ENCODE results near the gene ANKMY1. TPM values are rescaled to one million over a fixed set of nuclear protein-coding genes. Genes with fewer than 3 reads are reported as not detected.

Gene ANKMY1
- total RNA-seq, 1 experiment from 2014 or later: 28.3 TPM

GRCh38 chr2:240460781-240461431 lies 96.9 kb downstream of the ANKMY1 start:
- no peak overlapping the region for H3K27ac ChIP-seq (ENCODE audit: low read depth, low read length)
- H3K79me2 ChIP-seq (ENCODE audit: insufficient read depth, low read length): peaks cover 13% of the 10 kb centered on the region; the same call in 1 of the 2 replicates
- H3K27me3 ChIP-seq (ENCODE audit: insufficient read depth, low read length): no peaks in the 10 kb centered on the region
- H3K36me3 ChIP-seq (ENCODE audit: control insufficient read depth in 1 of 2, insufficient read depth in 2 of 2, low read length in 2 of 2): peaks cover 0 to 15% of the 10 kb centered on the region in 2 experiments; a peak in 2 of 4 replicates
- DNase-seq (ENCODE audit: low read depth, low spot score) (no peak), ATAC-seq (peak; percentile 46)
- H3K9me2 ChIP-seq (ENCODE audit: insufficient read depth): no peaks in the 10 kb centered on the region
- no peak for TF ChIP-seq EZH2 (IDR thresholded peaks at IDR 0.05)
- TF ChIP-seq, protein P1, sequence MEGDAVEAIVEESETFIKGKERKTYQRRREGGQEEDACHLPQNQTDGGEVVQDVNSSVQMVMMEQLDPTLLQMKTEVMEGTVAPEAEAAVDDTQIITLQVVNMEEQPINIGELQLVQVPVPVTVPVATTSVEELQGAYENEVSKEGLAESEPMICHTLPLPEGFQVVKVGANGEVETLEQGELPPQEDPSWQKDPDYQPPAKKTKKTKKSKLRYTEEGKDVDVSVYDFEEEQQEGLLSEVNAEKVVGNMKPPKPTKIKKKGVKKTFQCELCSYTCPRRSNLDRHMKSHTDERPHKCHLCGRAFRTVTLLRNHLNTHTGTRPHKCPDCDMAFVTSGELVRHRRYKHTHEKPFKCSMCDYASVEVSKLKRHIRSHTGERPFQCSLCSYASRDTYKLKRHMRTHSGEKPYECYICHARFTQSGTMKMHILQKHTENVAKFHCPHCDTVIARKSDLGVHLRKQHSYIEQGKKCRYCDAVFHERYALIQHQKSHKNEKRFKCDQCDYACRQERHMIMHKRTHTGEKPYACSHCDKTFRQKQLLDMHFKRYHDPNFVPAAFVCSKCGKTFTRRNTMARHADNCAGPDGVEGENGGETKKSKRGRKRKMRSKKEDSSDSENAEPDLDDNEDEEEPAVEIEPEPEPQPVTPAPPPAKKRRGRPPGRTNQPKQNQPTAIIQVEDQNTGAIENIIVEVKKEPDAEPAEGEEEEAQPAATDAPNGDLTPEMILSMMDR (IDR thresholded peaks at IDR 0.05 in 2 of 3, conservative IDR thresholded peaks at IDR 0.05 in 1 of 3; ENCODE audit: borderline replicate concordance in 1 of 3, insufficient read depth in 1 of 3, low read depth in 2 of 3, low read length in 2 of 3): peak in 2 of 3 experiments; percentile 31 to 40; a peak in 4 of 6 replicates
- no TSS peak for BruUV-seq (replicated peaks)
- intact Hi-C loops (cut with micrococcal nuclease): no loop called here
- H4K20me1 ChIP-seq (ENCODE audit: insufficient read depth): no peaks in the 10 kb centered on the region
- H3K4me1 ChIP-seq (ENCODE audit: control insufficient read depth in 1 of 2, insufficient read depth in 2 of 2, low read length in 2 of 2): peaks cover 0 to 11% of the 10 kb centered on the region in 2 experiments; a peak in 1 of 4 replicates
- ChIA-PET RAD21 (ENCODE audit: low non-redundant PET in 1 of 2, low total read pairs in 2 of 2, uncharacterized antibody in 2 of 2, unreplicated experiment in 2 of 2) (no interaction called here), POLR2A (no interaction called here), CTCF (no interaction called here)
- H3K9ac ChIP-seq (ENCODE audit: low read length): no peak overlapping the region
- H3K9me3 ChIP-seq (ENCODE audit: control insufficient read depth in 1 of 2, insufficient read depth in 1 of 2, low read depth in 1 of 2, low read length in 2 of 2): no peaks in the 10 kb centered on the region
- H3K4me2 ChIP-seq (ENCODE audit: low read length): no peak overlapping the region
- no peak overlapping the region for H3K4me3 ChIP-seq (replicated peaks in 1 of 2; ENCODE audit: low read depth in 1 of 2, low read length in 2 of 2)
- H2AFZ ChIP-seq (ENCODE audit: low read depth, low read length, poor library complexity, severe bottlenecking): no peak overlapping the region

DNA sequence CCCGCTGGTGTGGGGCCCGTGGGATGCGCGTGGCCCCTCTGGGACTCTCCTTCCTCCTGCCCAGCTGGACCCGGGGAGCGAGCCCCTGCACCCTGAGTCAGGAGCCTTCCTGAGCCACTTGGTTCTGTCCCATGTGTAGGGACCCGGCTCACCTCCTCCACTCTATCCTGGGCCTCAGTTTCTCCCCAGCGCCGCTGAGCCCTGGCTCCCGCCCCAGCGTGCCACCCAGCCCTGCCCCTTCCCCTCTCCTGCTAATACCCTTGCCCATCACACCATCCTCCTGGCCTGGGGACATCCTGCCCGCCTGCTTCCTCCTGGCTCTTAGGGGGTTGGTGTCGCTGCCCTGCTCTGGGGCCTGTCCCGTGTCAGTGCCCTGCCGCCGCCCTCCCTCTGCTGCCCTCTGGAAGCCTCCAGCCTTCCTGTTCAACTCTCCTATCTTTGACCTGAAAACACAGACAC lies 97.5 kb downstream of the ANKMY1 start:
- TF ChIP-seq ELF1 (IDR thresholded peaks at IDR 0.05; ENCODE audit: borderline replicate concordance, low read depth) (no peak), MAX (IDR thresholded peaks at IDR 0.05) (no peak), SIN3A (IDR thresholded peaks at IDR 0.05; ENCODE audit: low read depth) (no peak), TCF7L2 (IDR thresholded peaks at IDR 0.05; ENCODE audit: borderline replicate concordance, extremely low read depth, insufficient read depth, insufficient read length) (no peak), SP1 (IDR thresholded peaks at IDR 0.05; ENCODE audit: low read depth) (no peak), POLR2AphosphoS5 (IDR thresholded peaks at IDR 0.05; ENCODE audit: low read depth, low read length) (no peak)
- TF ChIP-seq, protein P2, sequence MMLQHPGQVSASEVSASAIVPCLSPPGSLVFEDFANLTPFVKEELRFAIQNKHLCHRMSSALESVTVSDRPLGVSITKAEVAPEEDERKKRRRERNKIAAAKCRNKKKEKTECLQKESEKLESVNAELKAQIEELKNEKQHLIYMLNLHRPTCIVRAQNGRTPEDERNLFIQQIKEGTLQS (IDR thresholded peaks at IDR 0.05): no peak
- DNase-seq (ENCODE audit: low read depth, low spot score): no peak
- ATAC-seq: no peak
- Histone ChIP-seq H3K9me3 (ENCODE audit: control insufficient read depth in 1 of 2, insufficient read depth in 1 of 2, low read depth in 1 of 2, low read length in 2 of 2) (no peaks in the 10 kb centered on the region), H3K9me2 (ENCODE audit: insufficient read depth) (no peaks in the 10 kb centered on the region), H4K20me1 (ENCODE audit: insufficient read depth) (no peaks in the 10 kb centered on the region), H3K4me1 (ENCODE audit: control insufficient read depth in 1 of 2, insufficient read depth in 2 of 2, low read length in 2 of 2) (peaks cover 0 to 11% of the 10 kb centered on the region in 2 experiments; a peak in 1 of 4 replicates), H3K4me2 (ENCODE audit: low read length) (no peak overlapping the region), H2AFZ (ENCODE audit: low read depth, low read length, poor library complexity, severe bottlenecking) (no peak overlapping the region), H3K9ac (ENCODE audit: low read length) (no peak overlapping the region), H3K27ac (ENCODE audit: low read depth, low read length) (no peak overlapping the region), H3K36me3 (ENCODE audit: control insufficient read depth in 1 of 2, insufficient read depth in 2 of 2, low read length in 2 of 2) (peaks cover 0 to 15% of the 10 kb centered on the region in 2 experiments; a peak in 2 of 4 replicates), H3K4me3 (replicated peaks in 1 of 2; ENCODE audit: low read depth in 1 of 2, low read length in 2 of 2) (no peak overlapping the region), H3K79me2 (ENCODE audit: insufficient read depth, low read length) (peaks cover 16% of the 10 kb centered on the region; the same call in 1 of the 2 replicates), H3K27me3 (ENCODE audit: insufficient read depth, low read length) (no peaks in the 10 kb centered on the region)
- RAD21 ChIA-PET (ENCODE audit: low non-redundant PET in 1 of 2, low total read pairs in 2 of 2, uncharacterized antibody in 2 of 2, unreplicated experiment in 2 of 2): no interaction called here
- intact Hi-C loops (cut with micrococcal nuclease): no loop called here
- POLR2A ChIA-PET: no interaction called here
- BruUV-seq (replicated peaks): no TSS peak
- CTCF ChIA-PET: no interaction called here

All from HCT116 (cell line).